Endothelial cell of umbilical vein (primary cell): ENCODE measurements around the gene GADL1. TPM values are rescaled to one million over a fixed set of nuclear protein-coding genes. Genes with fewer than 3 reads are reported as not detected.

Source experiments
- BruUV-seq: library from RNA; stranded (reverse); fragments of 400-500 nt; replicated peaks from 2 replicates; lab custom pipeline; 2021; lab: Mats Ljungman, UMichigan
- CTCF ChIA-PET: fragments of 300-600, 350-600 bp; sonication (Branson Sonifier 250); formaldehyde crosslinking; loops from one replicate; lab custom pipeline; 2021; ENCODE audit warnings: antibody characterized with exemption, inconsistent platforms; lab: Charles Lee
- POLR2A ChIA-PET: fragments of 300-600, 350-600 bp; sonication (Branson Sonifier 250); formaldehyde crosslinking; loops from one replicate; lab custom pipeline; 2021; ENCODE audit warnings: antibody characterized with exemption, inconsistent platforms; lab: Charles Lee
- DNase-seq: peaks from one replicate; pipeline ENCODE4 v3.0.0-alpha.2; 2011; ENCODE audit warnings: low read depth, low spot score
- FAIRE-seq: peaks from 2 replicates; lab custom pipeline; 2011; peaks lifted over from hg19 to GRCh38; lab: Jason Lieb, UNC
- H2AFZ ChIP-seq: 2 replicates; pipeline ENCODE4 v1.6.0; 2012; ENCODE audit warnings: low read depth, low read length, control low read depth, inconsistent platforms
- H3K27ac ChIP-seq: 2 replicates; pipeline ENCODE4 v1.5.1; 2011; ENCODE audit warnings: low read depth, mild to moderate bottlenecking, control low read depth, low read length, moderate library complexity; ENCODE audit not compliant: insufficient read depth
- H3K27me3 ChIP-seq, 2 experiments: 2 replicates each; pipeline versions ENCODE4 v1.6.0 to v1.6.1; 2011; ENCODE audit warnings: low read length in 2 of 2, mixed read lengths in 1 of 2; ENCODE audit not compliant: control insufficient read depth in 2 of 2, insufficient read depth in 2 of 2
- H3K36me3 ChIP-seq, 2 experiments: 2 replicates in 1 of 2; 3 replicates in 1 of 2; pipeline ENCODE4 v1.5.1; 2011; ENCODE audit warnings: low read length in 2 of 2, mild to moderate bottlenecking in 1 of 2, moderate library complexity in 1 of 2; ENCODE audit not compliant: control insufficient read depth in 2 of 2, insufficient read depth in 2 of 2; ENCODE audit errors: extremely low read depth in 1 of 2
- H3K4me1 ChIP-seq: 3 replicates; pipeline ENCODE4 v1.5.1; 2011; ENCODE audit warnings: mild to moderate bottlenecking, low read length; ENCODE audit not compliant: control insufficient read depth, insufficient read depth; ENCODE audit errors: extremely low read depth
- H3K4me2 ChIP-seq: 2 replicates; pipeline ENCODE4 v1.6.1; 2011; ENCODE audit warnings: low read length, control low read depth, mixed read lengths; ENCODE audit not compliant: insufficient read depth
- H3K4me3 ChIP-seq, 3 experiments: fragments of 200-600 bp in 1 of 3; sonication (generic), shearing (Covaris generic) in 1 of 3; replicated peaks in 1 of 3; 2 replicates each; pipeline ENCODE4 v1.5.1; 2011 to 2016; ENCODE audit warnings: control low read depth in 3 of 3, low read length in 3 of 3, mild to moderate bottlenecking in 2 of 3, inconsistent platforms in 1 of 3, low read depth in 1 of 3, moderate library complexity in 1 of 3; ENCODE audit not compliant: insufficient read depth in 1 of 3
- H3K79me2 ChIP-seq: 2 replicates; pipeline ENCODE4 v1.6.0; 2012; ENCODE audit warnings: low read length, inconsistent platforms; ENCODE audit not compliant: control insufficient read depth, insufficient read depth
- H3K9ac ChIP-seq: replicated peaks from 2 replicates; pipeline ENCODE3; 2011; ENCODE audit warnings: low read length, control low read depth; ENCODE audit not compliant: insufficient read depth; ENCODE audit errors: extremely low read depth
- H3K9me1 ChIP-seq: replicated peaks from 3 replicates; pipeline ENCODE4 v1.6.0; 2011; ENCODE audit warnings: mild to moderate bottlenecking, low read length; ENCODE audit not compliant: control insufficient read depth, insufficient read depth; ENCODE audit errors: extremely low read depth
- H3K9me3 ChIP-seq: replicated peaks from 2 replicates; pipeline ENCODE4 v1.5.1; 2012; ENCODE audit warnings: low read length, inconsistent platforms; ENCODE audit not compliant: control insufficient read depth, insufficient read depth
- H4K20me1 ChIP-seq: replicated peaks from 2 replicates; pipeline ENCODE3; 2011; ENCODE audit warnings: mild to moderate bottlenecking, low read length; ENCODE audit not compliant: control insufficient read depth, insufficient read depth; ENCODE audit errors: extremely low read depth
- CTCF ChIP-seq, 2 donors: IDR thresholded peaks; 1 replicate in 1 of 2; 2 replicates in 1 of 2; pipeline ENCODE4 v1.5.1; 2011; ENCODE audit warnings: low read length in 2 of 2, mild to moderate bottlenecking in 2 of 2, moderate library complexity in 2 of 2, control low read depth in 1 of 2, inconsistent platforms in 1 of 2, low read depth in 1 of 2; ENCODE audit not compliant: insufficient read depth in 1 of 2; ENCODE audit errors: extremely low read depth in 1 of 2
- EZH2 ChIP-seq: IDR thresholded peaks from 2 replicates; pipeline ENCODE4 v1.6.1; 2012; ENCODE audit warnings: borderline replicate concordance, low read depth, mild to moderate bottlenecking, moderate library complexity, low read length, inconsistent platforms; ENCODE audit not compliant: severe bottlenecking
- FOS ChIP-seq: IDR thresholded peaks from 2 replicates; pipeline ENCODE4 v1.6.1; 2011; ENCODE audit warnings: mild to moderate bottlenecking, low read length, moderate library complexity, borderline replicate concordance; ENCODE audit not compliant: insufficient read depth
- GATA2 ChIP-seq: IDR thresholded peaks from 2 replicates; pipeline ENCODE4 v1.7.0; 2011; ENCODE audit warnings: low read depth, mild to moderate bottlenecking, moderate library complexity, mixed read lengths, low read length; ENCODE audit not compliant: insufficient read length, insufficient read depth
- JUN ChIP-seq: IDR thresholded peaks from 2 replicates; pipeline ENCODE4 v1.6.1; 2011; ENCODE audit warnings: borderline replicate concordance, low read depth; ENCODE audit not compliant: insufficient read length, insufficient read depth
- MAX ChIP-seq: IDR thresholded peaks from 2 replicates; pipeline ENCODE4 v1.6.1; 2011; ENCODE audit not compliant: insufficient read depth, insufficient read length
- MYC ChIP-seq: IDR thresholded peaks from one replicate; pipeline ENCODE4 v1.6.1; 2011; ENCODE audit warnings: mild to moderate bottlenecking, low read depth, low read length
- POLR2A ChIP-seq: IDR thresholded peaks from 2 replicates; pipeline ENCODE4 v1.6.1; 2012; ENCODE audit warnings: low read depth, mild to moderate bottlenecking, control low read depth, low read length
- POLR2AphosphoS5 ChIP-seq: IDR thresholded peaks from 2 replicates; pipeline ENCODE4 v1.6.1; 2012; ENCODE audit warnings: low read depth, mild to moderate bottlenecking, control low read depth, low read length, moderate library complexity; ENCODE audit not compliant: insufficient read depth
- dilution Hi-C: fragments of 300-500 bp; cut with MboI; formaldehyde crosslinking; loops from one replicate; pipeline ENCODE4 v1.15.0; 2019; ENCODE audit warnings: low sequenced_read_pairs; ENCODE audit not compliant: extremely low pct_ligation_motif_present
- intact Hi-C: fragments of 100-400 bp; cut with micrococcal nuclease; formaldehyde crosslinking; loops from one replicate; pipeline ENCODE4 v1.10.0; 2022
- polyA plus RNA-seq, 4 experiments: library from polyadenylated mRNA; depleted of rRNA in 3 of 4; stranded (reverse) in 3 of 4; unstranded in 1 of 4; fragments of >200 nt; gene quantifications; 2 replicates each; pipeline versions ENCODE4 v1.2.1 to v1.2.3, GENCODE V29; 2011 to 2012; ENCODE audit warnings: missing spikeins in 1 of 4
- total RNA-seq: library from RNA; stranded (reverse); gene quantifications from 2 replicates; pipeline ENCODE4 v1.2.3, GENCODE V29; 2021

GADL1 gene
- total and polyA plus RNA-seq, 2 donors (not counting 3 experiments of a cell fraction or from before 2014, with no cell fraction given): not detected

- ChIA-PET POLR2A (no interaction called here), CTCF (interaction anchor here (1.0 to 1.6 kb wide), 2 partner anchors 30 to 645 kb away, joined by 3 to 9 read pairs; no protein-coding TSS in a partner anchor)
- intact Hi-C loops: no loop called here
- no peaks in the 10 kb centered on the region for H3K27me3 ChIP-seq
- no peak overlapping the region for H2AFZ ChIP-seq
- DNase-seq: no peak
- H3K9me3 ChIP-seq: no peaks in the 10 kb centered on the region
- peak overlapping the region; percentile 60 for H3K9ac ChIP-seq
- H3K79me2 ChIP-seq: peaks cover 62% of the 10 kb centered on the region
- no peak for TF ChIP-seq CTCF (IDR thresholded peaks at IDR 0.05; ENCODE audit: extremely low read depth in 1 of 2, insufficient read depth in 1 of 2, low read depth in 1 of 2, low read length in 2 of 2)
- no peak for TF ChIP-seq MYC
- no peak for TF ChIP-seq FOS
- peaks cover 27 to 62% of the 10 kb centered on the region in 2 experiments for H3K36me3 ChIP-seq
- H3K4me3 ChIP-seq: no peak overlapping the region
- no peak for FAIRE-seq
- peak overlapping the region; percentile 86 for H3K27ac ChIP-seq
- no TSS peak for BruUV-seq
- no peaks in the 10 kb centered on the region for H4K20me1 ChIP-seq
- dilution Hi-C loops: no loop called here
- peak overlapping the region; percentile 55 for H3K4me2 ChIP-seq
- no peaks in the 10 kb centered on the region for H3K9me1 ChIP-seq
- H3K4me1 ChIP-seq: peaks cover 96% of the 10 kb centered on the region
Observed at GRCh38 chr3:30687930-30688570, 206.4 kb downstream of the GADL1 start.

- CTCF ChIA-PET: interaction anchor here (0.8 kb wide), 1 partner anchor 28 kb away, joined by 3 read pairs; no protein-coding TSS in a partner anchor
- no peaks in the 10 kb centered on the region for H3K9me1 ChIP-seq
- no peak overlapping the region for H3K4me3 ChIP-seq
- H4K20me1 ChIP-seq: no peaks in the 10 kb centered on the region
- no TSS peak for BruUV-seq
- H3K36me3 ChIP-seq: peaks cover 20 to 62% of the 10 kb centered on the region in 2 experiments
- no peaks in the 10 kb centered on the region for H3K27me3 ChIP-seq
- peaks cover 69% of the 10 kb centered on the region for H3K79me2 ChIP-seq
- H2AFZ ChIP-seq: no peak overlapping the region
- no peaks in the 10 kb centered on the region for H3K9me3 ChIP-seq
- no peak for FAIRE-seq
- no peak overlapping the region for H3K9ac ChIP-seq
- H3K4me2 ChIP-seq: no peak overlapping the region
- DNase-seq: no peak
- dilution Hi-C loops (no loop called here), intact Hi-C loops (no loop called here)
- peaks cover 99% of the 10 kb centered on the region for H3K4me1 ChIP-seq
- H3K27ac ChIP-seq: peak overlapping the region; percentile 13
- TF ChIP-seq POLR2A (no peak), EZH2 (no peak), JUN (no peak), CTCF (IDR thresholded peaks at IDR 0.05; ENCODE audit: extremely low read depth in 1 of 2, insufficient read depth in 1 of 2, low read depth in 1 of 2, low read length in 2 of 2) (no peak), MAX (no peak), FOS (no peak), MYC (no peak), POLR2AphosphoS5 (no peak), GATA2 (no peak)
- POLR2A ChIA-PET: no interaction called here
Observed at GRCh38 chr3:30686799-30687198, 207.7 kb downstream of the GADL1 start.
